IMR-90 (cell line): Measurements from ENCODE around the gene C16orf74. TPM values are rescaled to one million over a fixed set of nuclear protein-coding genes. Genes with fewer than 3 reads are reported as not detected.

Experiments
- ATAC-seq: fragments of 200-7000 bp; cut with Tn5 transposase; 2 replicates; pipeline ENCODE4 v1.9.1; 2020; ENCODE audit warnings: low read depth, mild to moderate bottlenecking, moderate library complexity
- BruUV-seq: library from RNA; stranded (reverse); fragments of 400-500 nt; replicated peaks from 2 replicates; lab custom pipeline; 2021; lab: Mats Ljungman, UMichigan
- CTCF ChIA-PET: fragments of 300-600 bp; formaldehyde crosslinking; extraction: SDS; loops from one replicate; lab custom pipeline; 2021; ENCODE audit warnings: antibody characterized with exemption; lab: Yijun Ruan, JAX
- POLR2A ChIA-PET: fragments of 300-600 bp; sonication (Branson Sonifier 250); formaldehyde crosslinking; loops from one replicate; lab custom pipeline; 2022; ENCODE audit warnings: antibody characterized with exemption; ENCODE audit not compliant: unreplicated experiment; lab: Charles Lee
- DNase-seq: peaks from one replicate; pipeline ENCODE4 v3.0.0; 2013
- H2AFZ ChIP-seq: replicated peaks from 2 replicates; pipeline ENCODE3; 2013; ENCODE audit warnings: low read length, mild to moderate bottlenecking; ENCODE audit not compliant: poor library complexity
- H2AK5ac ChIP-seq: 2 replicates; pipeline ENCODE4 v1.6.1; 2013; ENCODE audit warnings: low read depth, low read length, inconsistent platforms
- H2AK9ac ChIP-seq: replicated peaks from 2 replicates; pipeline ENCODE3; 2013; ENCODE audit warnings: mild to moderate bottlenecking, low read depth, low read length, moderate library complexity; ENCODE audit not compliant: poor library complexity
- H2BK120ac ChIP-seq: 2 replicates; pipeline ENCODE4 v1.6.1; 2013; ENCODE audit warnings: low read depth, low read length, inconsistent platforms
- H2BK15ac ChIP-seq: 3 replicates; pipeline ENCODE4 v1.6.1; 2013; ENCODE audit warnings: low read depth, low read length, inconsistent platforms
- H2BK20ac ChIP-seq: 2 replicates; pipeline ENCODE4 v1.6.1; 2013; ENCODE audit warnings: low read depth, mild to moderate bottlenecking, inconsistent platforms, low read length, moderate library complexity
- H2BK5ac ChIP-seq: 2 replicates; pipeline ENCODE4 v1.6.1; 2013; ENCODE audit warnings: mild to moderate bottlenecking, low read depth, low read length, inconsistent platforms; ENCODE audit not compliant: poor library complexity, severe bottlenecking
- H3K14ac ChIP-seq: replicated peaks from 2 replicates; pipeline ENCODE4 v1.6.1; 2013; ENCODE audit warnings: low read depth, low read length, inconsistent platforms
- H3K18ac ChIP-seq: 2 replicates; pipeline ENCODE4 v1.6.1; 2013; ENCODE audit warnings: low read depth, low read length, control low read depth
- H3K23ac ChIP-seq: 2 replicates; pipeline ENCODE4 v1.6.1; 2013; ENCODE audit warnings: low read depth, low read length, inconsistent platforms
- H3K27ac ChIP-seq: 2 replicates; pipeline ENCODE4 v1.5.1; 2013; ENCODE audit warnings: mild to moderate bottlenecking, control low read depth, low read length; ENCODE audit not compliant: insufficient read depth
- H3K27me3 ChIP-seq: 2 replicates; pipeline ENCODE4 v1.6.1; 2013; ENCODE audit warnings: low read length; ENCODE audit not compliant: control insufficient read depth, insufficient read depth
- H3K36me3 ChIP-seq: 2 replicates; pipeline ENCODE4 v1.6.1; 2013; ENCODE audit warnings: low read length, mixed read lengths; ENCODE audit not compliant: control insufficient read depth, insufficient read depth
- H3K4ac ChIP-seq: 2 replicates; pipeline ENCODE4 v1.6.1; 2013; ENCODE audit warnings: low read depth, low read length, inconsistent platforms
- H3K4me1 ChIP-seq: 2 replicates; pipeline ENCODE4 v1.6.1; 2013; ENCODE audit warnings: low read length, mixed read lengths; ENCODE audit not compliant: control insufficient read depth, insufficient read depth
- H3K4me2 ChIP-seq: 2 replicates; pipeline ENCODE4 v1.6.1; 2013; ENCODE audit warnings: low read depth, mild to moderate bottlenecking, control low read depth, low read length, moderate library complexity
- H3K4me3 ChIP-seq: 2 replicates; pipeline ENCODE4 v1.5.1; 2013; ENCODE audit warnings: low read depth, mild to moderate bottlenecking, control low read depth, low read length, moderate library complexity; ENCODE audit not compliant: insufficient read depth
- H3K56ac ChIP-seq: 2 replicates; pipeline ENCODE4 v1.6.1; 2013; ENCODE audit warnings: low read length, inconsistent platforms; ENCODE audit not compliant: insufficient read depth; ENCODE audit errors: extremely low read depth
- H3K79me1 ChIP-seq, 2 experiments: 2 replicates each; pipeline ENCODE4 v1.6.1; 2013; ENCODE audit warnings: low read length in 2 of 2, inconsistent platforms in 1 of 2, low read depth in 1 of 2
- H3K9ac ChIP-seq: 2 replicates; pipeline ENCODE4 v1.6.1; 2013; ENCODE audit warnings: low read depth, low read length, control low read depth
- H3K9me1 ChIP-seq: 2 replicates; pipeline ENCODE4 v1.6.1; 2013; ENCODE audit warnings: low read length, inconsistent platforms; ENCODE audit not compliant: insufficient read depth
- H3K9me3 ChIP-seq: 2 replicates; pipeline ENCODE4 v1.6.1; 2013; ENCODE audit warnings: low read length; ENCODE audit not compliant: control insufficient read depth, insufficient read depth
- H4K20me1 ChIP-seq: 2 replicates; pipeline ENCODE4 v1.6.1; 2013; ENCODE audit warnings: low read length, inconsistent platforms; ENCODE audit not compliant: insufficient read depth
- H4K5ac ChIP-seq: 2 replicates; pipeline ENCODE4 v1.6.1; 2013; ENCODE audit warnings: mild to moderate bottlenecking, low read depth, low read length, control low read depth
- H4K8ac ChIP-seq, 2 experiments: 2 replicates each; pipeline ENCODE4 v1.6.1; 2013; ENCODE audit warnings: low read depth in 2 of 2, low read length in 2 of 2, control low read depth in 1 of 2, inconsistent platforms in 1 of 2
- H4K91ac ChIP-seq: 2 replicates; pipeline ENCODE4 v1.6.1; 2013; ENCODE audit warnings: low read depth, low read length, inconsistent platforms; ENCODE audit not compliant: insufficient read depth
- CTCF ChIP-seq: conservative IDR thresholded peaks from 2 replicates; pipeline ENCODE4 v1.5.1; 2012; ENCODE audit warnings: mild to moderate bottlenecking, low read depth, low read length, improper control_type of control experiment
- FOS ChIP-seq: fragments of 150-350 bp; IDR thresholded peaks from 2 replicates; pipeline ENCODE4 v1.6.1; 2016; ENCODE audit warnings: low read depth, low read length
- MAZ ChIP-seq: IDR thresholded peaks from 2 replicates; pipeline ENCODE4 v1.6.1; 2012; ENCODE audit warnings: low read depth, mild to moderate bottlenecking, low read length, improper control_type of control experiment, moderate library complexity, borderline replicate concordance
- NFE2L2 ChIP-seq: fragments of 150-350 bp; IDR thresholded peaks from 2 replicates; pipeline ENCODE4 v1.6.1; 2016; ENCODE audit warnings: low read depth, mild to moderate bottlenecking, low read length
- RAD21 ChIP-seq: IDR thresholded peaks from 2 replicates; pipeline ENCODE4 v1.6.1; 2012; ENCODE audit warnings: low read length, improper control_type of control experiment
- RFX5 ChIP-seq: IDR thresholded peaks from 2 replicates; pipeline ENCODE4 v1.8.0; 2012; ENCODE audit warnings: low read depth, mild to moderate bottlenecking, low read length, moderate library complexity
- SMC3 ChIP-seq: fragments of 150-350 bp; IDR thresholded peaks from 2 replicates; pipeline ENCODE4 v1.6.1; 2016; ENCODE audit warnings: low read depth, mild to moderate bottlenecking, antibody characterized with exemption, low read length, moderate library complexity
- WGBS, 2 experiments: methylation state at CpG; one replicate each; pipeline versions ENCODE4 v1.1.5 to v1.1.7; 2013; ENCODE audit warnings: missing lambda C conversion rate in 2 of 2; ENCODE audit not compliant: insufficient read length in 1 of 2; ENCODE audit errors: extremely low coverage in 2 of 2; 5-methylcytosine and 5-hydroxymethylcytosine counted together
- dilution Hi-C: fragments of 300-500 bp; cut with HindIII; formaldehyde crosslinking; loops from one replicate; pipeline ENCODE4 v1.14.3; 2018; ENCODE audit warnings: low sequenced_read_pairs; ENCODE audit not compliant: unreplicated experiment
- in situ Hi-C: fragments of 300-500 bp; cut with MboI; formaldehyde crosslinking; loops from 3 replicates; pipeline ENCODE4 v1.14.3; 2019; ENCODE audit warnings: low sequenced_read_pairs, inconsistent platforms, mixed read lengths
- intact Hi-C: fragments of 100-400 bp; cut with micrococcal nuclease; formaldehyde crosslinking; loops from 2 replicates; pipeline ENCODE4 v1.10.0; 2022
- polyA plus RNA-seq, 3 experiments: library from polyadenylated mRNA; depleted of rRNA; stranded (reverse); fragments of >200 nt; gene quantifications; 2 replicates each; pipeline ENCODE4 v1.2.3, GENCODE V29; 2012; ENCODE audit warnings: low replicate concordance in 1 of 3
- total RNA-seq: library from RNA; depleted of rRNA; stranded (reverse); fragments of >200 nt; gene quantifications from 2 replicates; pipeline ENCODE4 v1.2.3, GENCODE V29; 2012

C16orf74 gene
- total and polyA plus RNA-seq, 2 of the 4 experiments (the other 2 are of a cell fraction) = 4.5 to 12.2 TPM

GRCh38 chr16:85770741-85771140 is 19.8 kb upstream of the C16orf74 start:
- H3K18ac ChIP-seq = no peak overlapping the region
- intact Hi-C loops = no loop called here
- H2AFZ ChIP-seq = no peak overlapping the region
- H4K5ac ChIP-seq = no peak overlapping the region
- no peak overlapping the region for H2AK5ac ChIP-seq
- no peak overlapping the region for H3K4me2 ChIP-seq
- H3K4me3 ChIP-seq = no peak overlapping the region
- no peak overlapping the region for H2BK120ac ChIP-seq
- in situ Hi-C loops = no loop called here
- peaks cover 10% of the 10 kb centered on the region for H3K4me1 ChIP-seq
- no peak overlapping the region for H3K27ac ChIP-seq
- peaks cover 16% of the 10 kb centered on the region for H3K9me1 ChIP-seq
- no CpG with 5 or more reads among the region's 6 CpGs for WGBS, 2 experiments
- no peaks in the 10 kb centered on the region for H3K9me3 ChIP-seq
- peaks cover 0 to 10% of the 10 kb centered on the region in 2 experiments; a peak in 1 of 4 replicates for H3K79me1 ChIP-seq
- no TSS peak for BruUV-seq
- H4K8ac ChIP-seq = no peak overlapping the region
- H4K20me1 ChIP-seq = no peaks in the 10 kb centered on the region
- dilution Hi-C loops = no loop called here
- no peak overlapping the region for H2AK9ac ChIP-seq
- H2BK15ac ChIP-seq = no peak overlapping the region
- no peak for ATAC-seq
- H3K27me3 ChIP-seq = no peaks in the 10 kb centered on the region
- H3K36me3 ChIP-seq = peaks cover 4% of the 10 kb centered on the region
- H3K23ac ChIP-seq = no peak overlapping the region
- H3K9ac ChIP-seq = no peak overlapping the region
- no peak overlapping the region for H2BK20ac ChIP-seq
- ChIA-PET POLR2A (no interaction called here), CTCF (no interaction called here)
- H2BK5ac ChIP-seq = no peak overlapping the region
- H3K14ac ChIP-seq = no peak overlapping the region
- no peak for TF ChIP-seq MAZ
- TF ChIP-seq CTCF = no peak
- TF ChIP-seq FOS = no peak
- no peak for TF ChIP-seq RAD21
- TF ChIP-seq NFE2L2 = no peak
- TF ChIP-seq SMC3 = no peak
- no peak for TF ChIP-seq RFX5
- no peak overlapping the region for H4K91ac ChIP-seq
- no peak overlapping the region for H3K56ac ChIP-seq
- no peak overlapping the region for H3K4ac ChIP-seq
- DNase-seq = no peak
